Putamen (tissue), 1 donor: ENCODE data around the gene ADAM23.
"Not testable (repeated sequence)": the region's sequence is repeated elsewhere in the genome, so short reads cannot be mapped to it uniquely, and the experiment has no call there.

Experiments used
- DNase-seq: peaks from one replicate; pipeline ENCODE4 v3.0.0-alpha.2; 2016; ENCODE audit warnings: low spot score

The ADAM23 gene

GRCh38 chr2:206442833-206443734, at the start of gene ADAM23:
ADAM23 (plus strand) TSS chr2:206443532; CDS start chr2:206443867, 335 bp downstream.
- DNase-seq, result peak; percentile 92

GRCh38 chr2:206396211-206396610, 47.1 kb upstream of the ADAM23 start:
- no peak for DNase-seq

GRCh38 chr2:206402956-206403569, 40.3 kb upstream of the ADAM23 start:
- not testable (repeated sequence) for DNase-seq

GRCh38 chr2:206408323-206409320, 34.7 kb upstream of the ADAM23 start:
- no peak for DNase-seq

GRCh38 chr2:206410714-206411113, 32.6 kb upstream of the ADAM23 start:
- DNase-seq, result no peak

- no peak for DNase-seq
Observed at GRCh38 chr2:206415618-206416243, 27.6 kb upstream of the ADAM23 start.

- DNase-seq, result no peak
Observed at GRCh38 chr2:206418968-206419367, 24.4 kb upstream of the ADAM23 start.

- DNase-seq, result no peak
Observed at GRCh38 chr2:206420721-206421120, 22.6 kb upstream of the ADAM23 start.

- DNase-seq, result no peak
Observed at GRCh38 chr2:206422493-206422892, 20.8 kb upstream of the ADAM23 start.

GRCh38 chr2:206423147-206423546, 20.2 kb upstream of the ADAM23 start:
- DNase-seq, result no peak

- no peak for DNase-seq
Observed at GRCh38 chr2:206424134-206424533, 19.2 kb upstream of the ADAM23 start.

- DNase-seq, result no peak
Observed at GRCh38 chr2:206428783-206429182, 14.5 kb upstream of the ADAM23 start.

GRCh38 chr2:206430452-206430851, 12.9 kb upstream of the ADAM23 start:
- no peak for DNase-seq

- DNase-seq, result no peak
Observed at GRCh38 chr2:206431439-206431838, 11.9 kb upstream of the ADAM23 start.

GRCh38 chr2:206432193-206433082, 10.9 kb upstream of the ADAM23 start:
- DNase-seq, result no peak

GRCh38 chr2:206433190-206433589, 10.1 kb upstream of the ADAM23 start:
- DNase-seq, result no peak

GRCh38 chr2:206433686-206434085, 9.6 kb upstream of the ADAM23 start:
- DNase-seq, result no peak

GRCh38 chr2:206435742-206436141, 7.6 kb upstream of the ADAM23 start:
- no peak for DNase-seq

- DNase-seq, result no peak
Observed at GRCh38 chr2:206438196-206438724, 5.1 kb upstream of the ADAM23 start.

GRCh38 chr2:206442474-206442832, 879 bp upstream of the ADAM23 start:
- no peak for DNase-seq
